HEK293 (cell line): ENCODE data around the gene CENPP.

ENCODE experiments used
- CTCF ChIA-PET: fragments of 350-600 bp; formaldehyde crosslinking; extraction: SDS; loops from one replicate; lab custom pipeline; 2021; ENCODE audit warnings: antibody characterized with exemption; lab: Yijun Ruan, JAX
- POLR2A ChIA-PET: fragments of 300-600 bp; formaldehyde crosslinking; extraction: SDS; loops from one replicate; lab custom pipeline; 2020; ENCODE audit warnings: antibody characterized with exemption, inconsistent platforms; lab: Yijun Ruan, JAX
- H3K27ac ChIP-seq: fragments of 200-500 bp; sonication (Bioruptor generic); 2 replicates; pipeline ENCODE4 v1.5.1; 2014; ENCODE audit warnings: low read depth, low read length, control low read depth, inconsistent platforms; ENCODE audit errors: extremely low read depth
- H3K36me3 ChIP-seq, 2 experiments: fragments of 200-500 bp in 1 of 2; sonication (Bioruptor generic) in 1 of 2; 1 replicate in 1 of 2; 2 replicates in 1 of 2; pipeline ENCODE4 v1.5.1; 2014 to 2017; ENCODE audit warnings: inconsistent platforms in 2 of 2, low read length in 2 of 2; ENCODE audit not compliant: control insufficient read depth in 2 of 2, insufficient read depth in 1 of 2
- H3K4me1 ChIP-seq: fragments of 200-500 bp; sonication (Bioruptor generic); 2 replicates; pipeline ENCODE4 v1.5.1; 2014; ENCODE audit warnings: mild to moderate bottlenecking, low read length, inconsistent platforms; ENCODE audit not compliant: control insufficient read depth, insufficient read depth
- H3K4me3 ChIP-seq: 2 replicates; pipeline ENCODE4 v1.5.1; 2011; ENCODE audit warnings: low read depth, mild to moderate bottlenecking, control low read depth, low read length, moderate library complexity
- H3K9me3 ChIP-seq: fragments of 200-500 bp; sonication (Bioruptor generic); 2 replicates; pipeline ENCODE4 v1.5.1; 2014; ENCODE audit warnings: low read depth, low read length, inconsistent platforms; ENCODE audit not compliant: control insufficient read depth, insufficient read depth
- BCL11B ChIP-seq: fragments of 450-650 bp; formaldehyde crosslinking; IDR thresholded peaks from 2 replicates; pipeline ENCODE4 v1.5.1; 2016; ENCODE audit warnings: low read depth, missing biosample characterization, missing genetic modification characterization
- FEZF1 ChIP-seq: fragments of 450-650 bp; formaldehyde crosslinking; IDR thresholded peaks from 2 replicates; pipeline ENCODE4 v1.5.1; 2016; ENCODE audit warnings: missing biosample characterization, missing genetic modification characterization
- GLIS1 ChIP-seq: fragments of 450-650 bp; formaldehyde crosslinking; IDR thresholded peaks from 2 replicates; pipeline ENCODE4 v1.5.1; 2016; ENCODE audit warnings: missing biosample characterization, missing genetic modification characterization
- KLF1 ChIP-seq: fragments of 450-650 bp; formaldehyde crosslinking; IDR thresholded peaks from 2 replicates; pipeline ENCODE4 v1.5.1; 2016; ENCODE audit warnings: missing biosample characterization, missing genetic modification characterization
- KLF17 ChIP-seq: fragments of 450-650 bp; formaldehyde crosslinking; IDR thresholded peaks from 2 replicates; pipeline ENCODE4 v1.5.1; 2016; ENCODE audit warnings: missing biosample characterization, missing genetic modification characterization
- OSR2 ChIP-seq: fragments of 450-650 bp; formaldehyde crosslinking; IDR thresholded peaks from 2 replicates; pipeline ENCODE4 v1.5.1; 2016; ENCODE audit warnings: missing biosample characterization, missing genetic modification characterization
- PRDM6 ChIP-seq: fragments of 450-650 bp; formaldehyde crosslinking; IDR thresholded peaks from 2 replicates; pipeline ENCODE4 v1.5.1; 2017; ENCODE audit warnings: missing biosample characterization, missing genetic modification characterization
- SETDB1 ChIP-seq: IDR thresholded peaks from one replicate; pipeline ENCODE4 v1.6.1; 2017; ENCODE audit warnings: mild to moderate bottlenecking, low read length, moderate library complexity, mixed read lengths; ENCODE audit not compliant: insufficient read length
- TCF7L2 ChIP-seq: IDR thresholded peaks from 2 replicates; pipeline ENCODE4 v1.6.1; 2011; ENCODE audit warnings: low read depth, mild to moderate bottlenecking, inconsistent platforms, low read length, moderate library complexity, borderline replicate concordance
- WT1 ChIP-seq: fragments of 450-650 bp; formaldehyde crosslinking; IDR thresholded peaks from 2 replicates; pipeline ENCODE4 v1.5.1; 2016; ENCODE audit warnings: missing biosample characterization, missing genetic modification characterization
- ZEB2 ChIP-seq: fragments of 450-650 bp; formaldehyde crosslinking; IDR thresholded peaks from 2 replicates; pipeline ENCODE4 v1.5.1; 2016; ENCODE audit warnings: missing biosample characterization, missing genetic modification characterization
- ZNF10 ChIP-seq: fragments of 450-650 bp; formaldehyde crosslinking; IDR thresholded peaks from 2 replicates; pipeline ENCODE4 v1.5.1; 2017; ENCODE audit warnings: missing biosample characterization, missing genetic modification characterization
- ZNF416 ChIP-seq: fragments of 450-650 bp; formaldehyde crosslinking; IDR thresholded peaks from 2 replicates; pipeline ENCODE4 v1.5.1; 2016; ENCODE audit warnings: missing biosample characterization, missing genetic modification characterization
- ZNF510 ChIP-seq: fragments of 450-650 bp; formaldehyde crosslinking; IDR thresholded peaks from 2 replicates; pipeline ENCODE4 v1.5.1; 2018; ENCODE audit warnings: mild to moderate bottlenecking, missing genetic modification characterization, missing biosample characterization; ENCODE audit not compliant: insufficient replicate concordance
- ZNF670 ChIP-seq: fragments of 450-650 bp; formaldehyde crosslinking; IDR thresholded peaks from 2 replicates; pipeline ENCODE4 v1.5.1; 2016; ENCODE audit warnings: missing biosample characterization, missing genetic modification characterization, low read depth
- ZNF776 ChIP-seq: fragments of 450-650 bp; formaldehyde crosslinking; IDR thresholded peaks from 2 replicates; pipeline ENCODE4 v1.5.0; 2017; ENCODE audit warnings: missing biosample characterization, missing genetic modification characterization, borderline replicate concordance
- ZNF843 ChIP-seq: fragments of 450-650 bp; formaldehyde crosslinking; IDR thresholded peaks from 2 replicates; pipeline ENCODE4 v1.5.1; 2016; ENCODE audit warnings: missing biosample characterization, missing genetic modification characterization
- TF ChIP-seq, protein P1 (sequence below): fragments of 450-650 bp; formaldehyde crosslinking; IDR thresholded peaks from 2 replicates; pipeline ENCODE4 v1.5.1; 2016; ENCODE audit warnings: missing biosample characterization, missing genetic modification characterization
- TF ChIP-seq, protein P2 (sequence below): fragments of 450-650 bp; formaldehyde crosslinking; IDR thresholded peaks from 2 replicates; pipeline ENCODE4 v1.5.1; 2016; ENCODE audit warnings: missing biosample characterization, missing genetic modification characterization, borderline replicate concordance
- TF ChIP-seq, protein P3 (sequence below): fragments of 450-650 bp; formaldehyde crosslinking; IDR thresholded peaks from 2 replicates; pipeline ENCODE4 v1.5.1; 2016; ENCODE audit warnings: missing biosample characterization, missing genetic modification characterization

Gene CENPP

GRCh38 chr9:92480986-92481633 lies 155.4 kb downstream of the CENPP start:
- Histone ChIP-seq H3K36me3 (no peaks in the 10 kb centered on the region), H3K27ac (no peak overlapping the region), H3K9me3 (no peaks in the 10 kb centered on the region), H3K4me3 (no peak overlapping the region), H3K4me1 (no peaks in the 10 kb centered on the region)
- POLR2A ChIA-PET: no interaction called here
- CTCF ChIA-PET: interaction anchor here (0.7 to 2.6 kb wide), 3 partner anchors 10 to 134 kb away, joined by 3 to 7 read pairs (median 3); no protein-coding TSS in a partner anchor
- peak; percentile 67; the same call in 1 of the 2 replicates for TF ChIP-seq PRDM6
- peak; percentile 63 for TF ChIP-seq OSR2 (tag by site-specific recombination)
- peak; percentile 49; the same call in 1 of the 2 replicates for TF ChIP-seq ZNF843 (tag by site-specific recombination)
- TF ChIP-seq WT1 (tag by site-specific recombination): no peak
- TF ChIP-seq FEZF1: peak; percentile 34; the same call in 1 of the 2 replicates
- 0 out of 2 replicates have a peak, but pooled peaks have one; percentile 39 for TF ChIP-seq BCL11B
- peak; percentile 49; the same call in 1 of the 2 replicates for TF ChIP-seq TCF7L2
- no peak for TF ChIP-seq KLF17 (tag by site-specific recombination)

- TF ChIP-seq SETDB1 (no peak), ZNF510 (no peak), ZNF776 (tag by site-specific recombination) (no peak), ZNF10 (no peak), KLF1 (tag by site-specific recombination) (no peak)
- TF ChIP-seq, protein P1, sequence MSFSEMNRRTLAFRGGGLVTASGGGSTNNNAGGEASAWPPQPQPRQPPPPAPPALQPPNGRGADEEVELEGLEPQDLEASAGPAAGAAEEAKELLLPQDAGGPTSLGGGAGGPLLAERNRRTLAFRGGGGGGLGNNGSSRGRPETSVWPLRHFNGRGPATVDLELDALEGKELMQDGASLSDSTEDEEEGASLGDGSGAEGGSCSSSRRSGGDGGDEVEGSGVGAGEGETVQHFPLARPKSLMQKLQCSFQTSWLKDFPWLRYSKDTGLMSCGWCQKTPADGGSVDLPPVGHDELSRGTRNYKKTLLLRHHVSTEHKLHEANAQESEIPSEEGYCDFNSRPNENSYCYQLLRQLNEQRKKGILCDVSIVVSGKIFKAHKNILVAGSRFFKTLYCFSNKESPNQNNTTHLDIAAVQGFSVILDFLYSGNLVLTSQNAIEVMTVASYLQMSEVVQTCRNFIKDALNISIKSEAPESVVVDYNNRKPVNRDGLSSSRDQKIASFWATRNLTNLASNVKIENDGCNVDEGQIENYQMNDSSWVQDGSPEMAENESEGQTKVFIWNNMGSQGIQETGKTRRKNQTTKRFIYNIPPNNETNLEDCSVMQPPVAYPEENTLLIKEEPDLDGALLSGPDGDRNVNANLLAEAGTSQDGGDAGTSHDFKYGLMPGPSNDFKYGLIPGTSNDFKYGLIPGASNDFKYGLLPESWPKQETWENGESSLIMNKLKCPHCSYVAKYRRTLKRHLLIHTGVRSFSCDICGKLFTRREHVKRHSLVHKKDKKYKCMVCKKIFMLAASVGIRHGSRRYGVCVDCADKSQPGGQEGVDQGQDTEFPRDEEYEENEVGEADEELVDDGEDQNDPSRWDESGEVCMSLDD (tag by site-specific recombination): no peak
- CTCF ChIA-PET: interaction anchor here (1.2 to 2.6 kb wide), 2 partner anchors 9 to 18 kb away, joined by 3 to 7 read pairs; no protein-coding TSS in a partner anchor
- Histone ChIP-seq H3K4me1 (no peaks in the 10 kb centered on the region), H3K4me3 (no peak within 1 kb of the TSS), H3K9me3 (no peaks in the 10 kb centered on the region), H3K36me3 (no peaks in the 10 kb centered on the region), H3K27ac (no peak within 1 kb of the TSS)
- POLR2A ChIA-PET: no interaction called here
These were observed 156.6 kb downstream of the CENPP start, which contains the start of gene ASPN for GRCh38 chr9:92482329-92482728. TSS of gene ASPN (minus strand) at chr9:92482506.

DNA sequence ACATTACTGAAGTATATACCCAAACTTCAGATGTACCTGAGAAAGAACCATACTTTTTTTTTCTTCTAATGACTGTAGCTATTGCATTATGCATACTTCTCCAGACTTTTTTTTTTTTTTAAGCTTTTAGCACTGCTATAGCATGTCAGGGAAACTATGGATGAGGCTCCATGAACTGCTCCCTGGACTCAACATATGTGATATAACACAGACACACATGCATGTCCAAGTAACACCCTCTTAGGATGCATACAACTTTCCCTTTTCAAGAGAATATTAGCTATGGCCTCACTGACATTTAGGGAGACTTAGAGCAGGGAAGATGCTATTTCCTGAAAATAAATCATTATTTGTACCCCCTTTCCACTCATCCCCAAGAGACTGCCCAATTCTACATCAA lies 157.1 kb downstream of the CENPP start:
- Histone ChIP-seq H3K27ac (no peak overlapping the region), H3K4me3 (no peak overlapping the region), H3K9me3 (no peaks in the 10 kb centered on the region), H3K4me1 (no peaks in the 10 kb centered on the region), H3K36me3 (no peaks in the 10 kb centered on the region)
- ChIA-PET CTCF (interaction anchor here (0.6 to 1.2 kb wide), 2 partner anchors 10 to 163 kb away, joined by 3 to 4 read pairs; no protein-coding TSS in a partner anchor), POLR2A (no interaction called here)
- TF ChIP-seq, protein P2, sequence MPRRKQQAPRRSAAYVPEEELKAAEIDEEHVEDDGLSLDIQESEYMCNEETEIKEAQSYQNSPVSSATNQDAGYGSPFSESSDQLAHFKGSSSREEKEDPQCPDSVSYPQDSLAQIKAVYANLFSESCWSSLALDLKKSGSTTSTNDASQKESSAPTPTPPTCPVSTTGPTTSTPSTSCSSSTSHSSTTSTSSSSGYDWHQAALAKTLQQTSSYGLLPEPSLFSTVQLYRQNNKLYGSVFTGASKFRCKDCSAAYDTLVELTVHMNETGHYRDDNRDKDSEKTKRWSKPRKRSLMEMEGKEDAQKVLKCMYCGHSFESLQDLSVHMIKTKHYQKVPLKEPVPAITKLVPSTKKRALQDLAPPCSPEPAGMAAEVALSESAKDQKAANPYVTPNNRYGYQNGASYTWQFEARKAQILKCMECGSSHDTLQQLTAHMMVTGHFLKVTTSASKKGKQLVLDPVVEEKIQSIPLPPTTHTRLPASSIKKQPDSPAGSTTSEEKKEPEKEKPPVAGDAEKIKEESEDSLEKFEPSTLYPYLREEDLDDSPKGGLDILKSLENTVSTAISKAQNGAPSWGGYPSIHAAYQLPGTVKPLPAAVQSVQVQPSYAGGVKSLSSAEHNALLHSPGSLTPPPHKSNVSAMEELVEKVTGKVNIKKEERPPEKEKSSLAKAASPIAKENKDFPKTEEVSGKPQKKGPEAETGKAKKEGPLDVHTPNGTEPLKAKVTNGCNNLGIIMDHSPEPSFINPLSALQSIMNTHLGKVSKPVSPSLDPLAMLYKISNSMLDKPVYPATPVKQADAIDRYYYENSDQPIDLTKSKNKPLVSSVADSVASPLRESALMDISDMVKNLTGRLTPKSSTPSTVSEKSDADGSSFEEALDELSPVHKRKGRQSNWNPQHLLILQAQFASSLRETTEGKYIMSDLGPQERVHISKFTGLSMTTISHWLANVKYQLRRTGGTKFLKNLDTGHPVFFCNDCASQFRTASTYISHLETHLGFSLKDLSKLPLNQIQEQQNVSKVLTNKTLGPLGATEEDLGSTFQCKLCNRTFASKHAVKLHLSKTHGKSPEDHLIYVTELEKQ (tag by site-specific recombination): no peak
- TF ChIP-seq ZNF670 (tag by site-specific recombination): no peak
- TF ChIP-seq ZEB2 (tag by site-specific recombination): no peak
- no peak for TF ChIP-seq WT1 (tag by site-specific recombination)
- TF ChIP-seq GLIS1 (tag by site-specific recombination): no peak
- TF ChIP-seq, protein P3, sequence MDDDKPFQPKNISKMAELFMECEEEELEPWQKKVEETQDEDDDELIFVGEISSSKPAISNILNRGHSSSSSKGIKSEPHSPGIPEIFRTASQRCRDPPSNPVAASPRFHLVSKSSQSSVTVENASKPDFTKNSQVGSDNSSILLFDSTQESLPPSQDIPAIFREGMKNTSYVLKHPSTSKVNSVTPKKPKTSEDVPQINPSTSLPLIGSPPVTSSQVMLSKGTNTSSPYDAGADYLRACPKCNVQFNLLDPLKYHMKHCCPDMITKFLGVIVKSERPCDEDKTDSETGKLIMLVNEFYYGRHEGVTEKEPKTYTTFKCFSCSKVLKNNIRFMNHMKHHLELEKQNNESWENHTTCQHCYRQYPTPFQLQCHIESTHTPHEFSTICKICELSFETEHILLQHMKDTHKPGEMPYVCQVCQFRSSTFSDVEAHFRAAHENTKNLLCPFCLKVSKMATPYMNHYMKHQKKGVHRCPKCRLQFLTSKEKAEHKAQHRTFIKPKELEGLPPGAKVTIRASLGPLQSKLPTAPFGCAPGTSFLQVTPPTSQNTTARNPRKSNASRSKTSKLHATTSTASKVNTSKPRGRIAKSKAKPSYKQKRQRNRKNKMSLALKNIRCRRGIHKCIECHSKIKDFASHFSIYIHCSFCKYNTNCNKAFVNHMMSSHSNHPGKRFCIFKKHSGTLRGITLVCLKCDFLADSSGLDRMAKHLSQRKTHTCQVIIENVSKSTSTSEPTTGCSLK (tag by site-specific recombination): no peak
- TF ChIP-seq ZNF416 (tag by site-specific recombination): no peak
